Lower leg skin (tissue), 4 donors: ENCODE results near the gene WDR1. TPM values are rescaled to one million over a fixed set of nuclear protein-coding genes. Genes with fewer than 3 reads are reported as not detected.

Experiments
- DNase-seq, 2 donors: peaks; one replicate each; pipeline ENCODE4 v3.0.0-alpha.2; 2019; ENCODE audit warnings: low spot score in 2 of 2
- H3K4me3 ChIP-seq: fragments of 200-600 bp; sonication (generic); 2 replicates; pipeline ENCODE4 v1.5.1; 2017; ENCODE audit warnings: mild to moderate bottlenecking, low read depth; ENCODE audit not compliant: poor library complexity, severe bottlenecking
- CTCF ChIP-seq, 3 donors: fragments of 450-650 bp; IDR thresholded peaks; one replicate each; pipeline ENCODE4 v1.5.1; 2016; ENCODE audit warnings: antibody characterized with exemption in 3 of 3, mild to moderate bottlenecking in 3 of 3, moderate library complexity in 2 of 3
- POLR2A ChIP-seq, 2 donors: fragments of 450-650 bp; IDR thresholded peaks; one replicate each; pipeline ENCODE4 v1.6.1; 2016 to 2017; ENCODE audit warnings: antibody characterized with exemption in 2 of 2, mild to moderate bottlenecking in 1 of 2, moderate library complexity in 1 of 2
- WGBS, 2 donors: methylation state at CpG; one replicate each; pipeline ENCODE4 v1.1.5; 2018; 5-methylcytosine and 5-hydroxymethylcytosine counted together
- intact Hi-C: fragments of 100-400 bp; cut with DNase I; formaldehyde crosslinking; loops from one replicate; pipeline ENCODE4 v1.15.0; 2023; ENCODE audit warnings: low total_unique reads
- total RNA-seq, 4 donors: library from RNA; depleted of rRNA; stranded (reverse); fragments of >200 nt; gene quantifications; one replicate each; pipeline ENCODE4 v1.1.0, GENCODE V29; 2016

Gene WDR1
- total RNA-seq, 4 donors from 2014 or later, result 83.2 to 163 (median 144) TPM

GRCh38 chr4:10140866-10141759 lies 24.5 kb upstream of the WDR1 start:
- TF ChIP-seq CTCF (IDR thresholded peaks at IDR 0.05), result no peak
- no peak for TF ChIP-seq POLR2A (IDR thresholded peaks at IDR 0.05)
- no peak for DNase-seq
- 59 to 65% methylated on average over 9 to 10 of the region's 10 CpGs for WGBS, 2 donors
- H3K4me3 ChIP-seq, result no peak overlapping the region
- intact Hi-C loops, result no loop called here

GRCh38 chr4:10139518-10139917 lies 22.9 kb upstream of the WDR1 start:
- no peak for TF ChIP-seq POLR2A (IDR thresholded peaks at IDR 0.05)
- TF ChIP-seq CTCF (IDR thresholded peaks at IDR 0.05), result no peak
- no peak overlapping the region for H3K4me3 ChIP-seq
- intact Hi-C loops, result no loop called here
- no peak for DNase-seq
- WGBS, 2 donors, result 86 to 91% methylated on average over 1 to 2 of the region's 2 CpGs

- TF ChIP-seq POLR2A (IDR thresholded peaks at IDR 0.05), result no peak
- TF ChIP-seq CTCF (IDR thresholded peaks at IDR 0.05), result no peak
- no peak for DNase-seq
- 38 to 40% methylated on average over 3 of the region's 3 CpGs for WGBS, 2 donors
- intact Hi-C loops, result no loop called here
- H3K4me3 ChIP-seq, result no peak overlapping the region
Observed at GRCh38 chr4:10135260-10135659, 18.7 kb upstream of the WDR1 start.

- no peak for TF ChIP-seq POLR2A (IDR thresholded peaks at IDR 0.05)
- TF ChIP-seq CTCF (IDR thresholded peaks at IDR 0.05), result no peak
- no peak overlapping the region for H3K4me3 ChIP-seq
- WGBS, 2 donors, result 92 to 94% methylated on average over 5 of the region's 5 CpGs
- DNase-seq, result no peak
- intact Hi-C loops, result no loop called here
Observed at GRCh38 chr4:10134141-10134540, 17.5 kb upstream of the WDR1 start.

- intact Hi-C loops, result no loop called here
- no peak overlapping the region for H3K4me3 ChIP-seq
- WGBS, 2 donors, result 87 to 90% methylated on average over 6 to 7 of the region's 10 CpGs
- DNase-seq, result no peak
- TF ChIP-seq POLR2A (IDR thresholded peaks at IDR 0.05), result no peak
- no peak for TF ChIP-seq CTCF (IDR thresholded peaks at IDR 0.05)
Observed at GRCh38 chr4:10131202-10131601, 14.6 kb upstream of the WDR1 start.
